ENCODE measurements around the gene SPEM1.

SPEM1 gene

GRCh38 chr17:7404737-7405349 is 15.3 kb upstream of the SPEM1 start:
- Histone ChIP-seq H3K4me3 (ENCODE audit: low read length) (peak overlapping the region; percentile 78), H3K9ac (ENCODE audit: low read length) (peak overlapping the region; percentile 16), H3K4me1 (ENCODE audit: control insufficient read depth, insufficient read depth, low read length) (peaks cover 12% of the 10 kb centered on the region), H3K27me3 (ENCODE audit: control insufficient read depth, insufficient read depth, low read length) (peaks cover 2% of the 10 kb centered on the region), H3K27ac (ENCODE audit: low read depth, low read length) (peak overlapping the region; percentile 90), H3K36me3 (ENCODE audit: control insufficient read depth, insufficient read depth, low read length) (peaks cover 2% of the 10 kb centered on the region)

DNA sequence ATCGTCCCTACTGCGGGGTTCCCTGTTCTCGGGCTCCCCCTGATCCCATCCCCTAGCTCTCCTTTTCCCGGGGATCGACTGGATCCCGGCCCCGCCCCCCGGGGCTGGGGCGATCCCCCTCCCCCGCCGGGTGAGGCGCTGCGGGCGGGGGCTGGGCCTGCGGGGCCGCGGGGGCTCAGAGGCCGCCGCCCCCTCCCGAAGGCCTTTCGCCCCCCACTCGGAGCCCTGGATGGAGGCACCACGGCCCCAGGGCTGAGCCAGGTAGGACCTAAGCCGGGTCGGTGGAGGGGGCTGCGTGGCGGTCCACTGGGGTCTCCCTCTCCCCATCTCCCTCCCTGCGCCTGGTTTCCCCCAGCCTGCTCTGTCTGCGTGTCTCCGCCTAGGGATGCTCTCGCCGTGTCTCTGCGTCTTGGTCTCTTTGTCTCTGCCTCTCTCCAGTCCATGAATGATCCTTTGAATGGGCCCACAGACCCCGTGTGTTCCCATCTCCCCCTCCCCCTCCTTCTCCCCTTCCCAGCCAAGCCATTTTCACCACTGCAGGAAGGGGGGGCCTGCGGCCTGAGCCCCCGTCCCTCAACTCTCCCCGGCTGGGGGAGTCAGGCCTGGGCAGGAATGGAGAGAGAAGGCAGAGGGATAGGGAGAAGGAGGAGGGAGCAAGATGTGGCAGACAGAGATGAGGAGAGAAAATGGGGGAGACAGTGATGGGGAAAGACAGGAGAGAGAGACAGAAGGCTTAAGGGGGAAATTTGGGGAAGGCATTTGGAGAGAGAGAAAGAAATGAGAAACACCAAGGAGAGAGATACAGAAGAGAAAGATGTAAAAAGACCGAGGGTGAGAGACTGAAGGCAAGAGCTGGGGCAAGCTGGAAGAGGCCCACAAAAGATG is 14.5 kb upstream of the SPEM1 start:
- Histone ChIP-seq H3K9ac (ENCODE audit: low read length) (peak overlapping the region; percentile 16), H3K36me3 (ENCODE audit: control insufficient read depth, insufficient read depth, low read length) (peaks cover 6% of the 10 kb centered on the region), H3K4me3 (ENCODE audit: low read length) (peak overlapping the region; percentile 78), H3K4me1 (ENCODE audit: control insufficient read depth, insufficient read depth, low read length) (peaks cover 12% of the 10 kb centered on the region), H3K27me3 (ENCODE audit: control insufficient read depth, insufficient read depth, low read length) (peaks cover 4% of the 10 kb centered on the region), H3K27ac (ENCODE audit: low read depth, low read length) (peak overlapping the region; percentile 90)

DNA sequence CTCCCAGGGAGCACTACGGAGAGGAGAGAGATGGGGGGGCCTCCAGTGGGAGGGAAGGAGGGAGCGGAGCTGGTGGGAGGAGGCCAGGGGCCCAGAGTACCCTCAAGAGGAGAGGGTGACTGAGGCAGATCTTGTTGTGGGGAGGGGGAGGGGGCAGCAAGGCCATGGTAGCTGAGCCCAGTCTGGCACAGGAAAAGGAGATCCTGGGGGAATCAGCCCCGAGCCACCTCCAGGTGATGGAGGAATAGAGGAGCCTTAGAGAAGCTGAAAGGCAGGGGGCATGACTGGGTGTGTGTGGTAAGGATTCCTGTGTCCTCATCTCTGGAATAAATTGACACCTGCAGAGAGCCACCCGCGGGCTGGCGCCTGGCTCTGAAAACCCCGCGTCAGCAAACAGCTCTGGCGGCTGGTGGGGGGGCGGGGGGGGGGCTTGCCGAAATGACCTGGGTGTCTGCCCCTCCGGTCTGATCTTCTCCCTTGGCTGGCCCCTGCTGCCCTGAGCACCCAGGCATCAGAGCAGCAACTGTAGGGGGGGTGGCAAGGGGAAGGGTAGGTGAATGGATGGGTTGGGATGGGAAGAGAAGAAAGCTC is 13.8 kb upstream of the SPEM1 start:
- Histone ChIP-seq H3K4me3 (ENCODE audit: low read length) (no peak overlapping the region), H3K9ac (ENCODE audit: low read length) (no peak overlapping the region), H3K4me1 (ENCODE audit: control insufficient read depth, insufficient read depth, low read length) (peaks cover 12% of the 10 kb centered on the region), H3K36me3 (ENCODE audit: control insufficient read depth, insufficient read depth, low read length) (peaks cover 6% of the 10 kb centered on the region), H3K27me3 (ENCODE audit: control insufficient read depth, insufficient read depth, low read length) (peaks cover 4% of the 10 kb centered on the region), H3K27ac (ENCODE audit: low read depth, low read length) (no peak overlapping the region)

DNA sequence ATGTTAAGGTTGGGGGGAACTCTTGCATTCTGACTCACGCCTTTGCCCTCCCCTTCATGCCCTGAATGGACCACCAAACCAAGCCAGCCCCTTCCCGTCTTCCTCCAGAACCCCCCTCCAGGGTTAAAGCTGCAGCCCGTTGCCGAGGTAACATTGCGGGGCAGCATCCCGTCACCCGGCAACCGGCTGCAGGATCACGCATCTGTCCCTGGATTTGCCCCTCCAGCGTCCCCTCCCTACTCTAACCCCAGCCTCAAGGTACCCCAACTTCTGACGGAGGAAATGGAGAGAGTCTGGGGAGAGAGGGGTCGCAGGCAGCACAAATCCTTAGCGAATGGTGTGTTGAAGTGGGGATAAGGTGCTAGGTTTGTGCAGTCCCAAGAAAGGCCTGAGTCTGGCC is 13.0 kb upstream of the SPEM1 start:
- Histone ChIP-seq H3K4me3 (ENCODE audit: low read length) (no peak overlapping the region), H3K27me3 (ENCODE audit: control insufficient read depth, insufficient read depth, low read length) (peaks cover 4% of the 10 kb centered on the region), H3K36me3 (ENCODE audit: control insufficient read depth, insufficient read depth, low read length) (peaks cover 6% of the 10 kb centered on the region), H3K4me1 (ENCODE audit: control insufficient read depth, insufficient read depth, low read length) (peaks cover 12% of the 10 kb centered on the region), H3K9ac (ENCODE audit: low read length) (no peak overlapping the region), H3K27ac (ENCODE audit: low read depth, low read length) (no peak overlapping the region)

DNA sequence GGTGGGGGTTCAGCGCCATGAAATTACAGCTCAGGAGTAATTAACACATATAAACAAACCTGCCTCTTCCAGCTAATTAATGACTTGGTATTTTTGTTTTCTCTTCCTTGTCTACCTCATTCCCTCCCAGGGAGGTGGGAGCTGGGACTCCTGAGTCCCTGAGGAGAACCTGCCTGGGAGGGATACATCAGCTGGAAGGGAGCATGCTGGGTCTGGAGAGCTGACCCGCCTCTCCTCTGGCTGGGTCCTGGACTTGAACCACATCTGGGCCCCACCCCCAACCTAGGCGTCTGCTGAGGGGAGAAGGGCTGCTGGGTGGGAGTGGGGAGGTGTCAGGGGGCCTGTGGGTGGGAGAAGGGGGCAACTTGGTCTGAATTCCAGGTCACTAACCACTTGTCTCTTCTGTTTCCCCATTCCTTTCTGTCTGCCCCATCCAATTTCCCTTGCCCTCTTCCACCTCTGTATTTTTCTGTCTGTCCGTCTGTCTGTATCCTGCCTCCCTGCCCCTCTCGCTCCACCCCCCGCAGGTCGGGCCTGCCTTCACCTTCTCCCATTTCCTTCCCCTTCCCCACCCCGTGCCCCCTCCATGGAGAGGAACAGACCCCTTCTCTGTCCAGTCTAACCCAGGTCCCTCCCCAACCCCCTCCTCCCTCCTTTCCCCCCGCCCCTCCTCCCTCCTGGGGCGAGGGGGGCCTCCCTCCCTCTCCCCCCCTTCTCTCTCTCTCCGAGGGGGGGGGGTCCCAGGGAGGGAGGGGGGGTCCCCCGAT is 12.5 kb upstream of the SPEM1 start, which contains the start of gene NLGN2:
NLGN2 (plus strand) TSS at position 361 of the 767 bp plus-strand sequence. CDS start 411 bp downstream, outside the sequence.
- no peak within 1 kb of the TSS for H3K9ac ChIP-seq (ENCODE audit: low read length)
- peaks cover 4% of the 10 kb centered on the region for H3K27me3 ChIP-seq (ENCODE audit: control insufficient read depth, insufficient read depth, low read length)
- H3K4me1 ChIP-seq (ENCODE audit: control insufficient read depth, insufficient read depth, low read length) = peaks cover 11% of the 10 kb centered on the region
- peaks cover 6% of the 10 kb centered on the region for H3K36me3 ChIP-seq (ENCODE audit: control insufficient read depth, insufficient read depth, low read length)
- H3K4me3 ChIP-seq (ENCODE audit: low read length) = no peak within 1 kb of the TSS
- H3K27ac ChIP-seq (ENCODE audit: low read depth, low read length) = no peak within 1 kb of the TSS

DNA sequence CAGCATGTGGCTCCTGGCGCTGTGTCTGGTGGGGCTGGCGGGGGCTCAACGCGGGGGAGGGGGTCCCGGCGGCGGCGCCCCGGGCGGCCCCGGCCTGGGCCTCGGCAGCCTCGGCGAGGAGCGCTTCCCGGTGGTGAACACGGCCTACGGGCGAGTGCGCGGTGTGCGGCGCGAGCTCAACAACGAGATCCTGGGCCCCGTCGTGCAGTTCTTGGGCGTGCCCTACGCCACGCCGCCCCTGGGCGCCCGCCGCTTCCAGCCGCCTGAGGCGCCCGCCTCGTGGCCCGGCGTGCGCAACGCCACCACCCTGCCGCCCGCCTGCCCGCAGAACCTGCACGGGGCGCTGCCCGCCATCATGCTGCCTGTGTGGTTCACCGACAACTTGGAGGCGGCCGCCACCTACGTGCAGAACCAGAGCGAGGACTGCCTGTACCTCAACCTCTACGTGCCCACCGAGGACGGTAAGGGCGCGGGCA is 11.8 kb upstream of the SPEM1 start:
- peaks cover 4% of the 10 kb centered on the region for H3K27me3 ChIP-seq (ENCODE audit: control insufficient read depth, insufficient read depth, low read length)

GRCh38 chr17:7408863-7409262 is 11.3 kb upstream of the SPEM1 start:
- Histone ChIP-seq H3K36me3 (ENCODE audit: control insufficient read depth, insufficient read depth, low read length) (peaks cover 6% of the 10 kb centered on the region), H3K4me1 (ENCODE audit: control insufficient read depth, insufficient read depth, low read length) (peaks cover 5% of the 10 kb centered on the region), H3K27ac (ENCODE audit: low read depth, low read length) (no peak overlapping the region), H3K27me3 (ENCODE audit: control insufficient read depth, insufficient read depth, low read length) (peaks cover 4% of the 10 kb centered on the region), H3K4me3 (ENCODE audit: low read length) (no peak overlapping the region), H3K9ac (ENCODE audit: low read length) (no peak overlapping the region)

More for the DNA sequence above, 11.8 kb upstream of the SPEM1 start:
- Histone ChIP-seq H3K9ac (ENCODE audit: low read length) (no peak overlapping the region), H3K4me3 (ENCODE audit: low read length) (no peak overlapping the region), H3K4me1 (ENCODE audit: control insufficient read depth, insufficient read depth, low read length) (peaks cover 5% of the 10 kb centered on the region), H3K36me3 (ENCODE audit: control insufficient read depth, insufficient read depth, low read length) (peaks cover 6% of the 10 kb centered on the region), H3K27ac (ENCODE audit: low read depth, low read length) (no peak overlapping the region)

- Histone ChIP-seq H3K27me3 (ENCODE audit: control insufficient read depth, insufficient read depth, low read length) (peaks cover 4% of the 10 kb centered on the region), H3K4me1 (ENCODE audit: control insufficient read depth, insufficient read depth, low read length) (peaks cover 5% of the 10 kb centered on the region), H3K36me3 (ENCODE audit: control insufficient read depth, insufficient read depth, low read length) (peaks cover 6% of the 10 kb centered on the region), H3K4me3 (ENCODE audit: low read length) (no peak overlapping the region), H3K9ac (ENCODE audit: low read length) (no peak overlapping the region), H3K27ac (ENCODE audit: low read depth, low read length) (no peak overlapping the region)
Measured at GRCh38 chr17:7409716-7410115, 10.4 kb upstream of the SPEM1 start.

- Histone ChIP-seq H3K9ac (ENCODE audit: low read length) (no peak overlapping the region), H3K4me3 (ENCODE audit: low read length) (no peak overlapping the region), H3K27me3 (ENCODE audit: control insufficient read depth, insufficient read depth, low read length) (peaks cover 4% of the 10 kb centered on the region), H3K4me1 (ENCODE audit: control insufficient read depth, insufficient read depth, low read length) (peaks cover 5% of the 10 kb centered on the region), H3K36me3 (ENCODE audit: control insufficient read depth, insufficient read depth, low read length) (peaks cover 6% of the 10 kb centered on the region), H3K27ac (ENCODE audit: low read depth, low read length) (no peak overlapping the region)
Measured at GRCh38 chr17:7410634-7411426, 9.3 kb upstream of the SPEM1 start.

- Histone ChIP-seq H3K9ac (ENCODE audit: low read length) (no peak overlapping the region), H3K4me3 (ENCODE audit: low read length) (no peak overlapping the region), H3K27me3 (ENCODE audit: control insufficient read depth, insufficient read depth, low read length) (peaks cover 4% of the 10 kb centered on the region), H3K27ac (ENCODE audit: low read depth, low read length) (no peak overlapping the region), H3K36me3 (ENCODE audit: control insufficient read depth, insufficient read depth, low read length) (peaks cover 6% of the 10 kb centered on the region), H3K4me1 (ENCODE audit: control insufficient read depth, insufficient read depth, low read length) (no peaks in the 10 kb centered on the region)
Measured at GRCh38 chr17:7411427-7411750, 8.7 kb upstream of the SPEM1 start.

GRCh38 chr17:7413346-7413985 is 6.7 kb upstream of the SPEM1 start:
- H3K27ac ChIP-seq (ENCODE audit: low read depth, low read length) = no peak overlapping the region

More at GRCh38 chr17:7413346-7413985, 6.7 kb upstream of the SPEM1 start:
- no peak overlapping the region for H3K4me3 ChIP-seq (ENCODE audit: low read length)
- no peaks in the 10 kb centered on the region for H3K4me1 ChIP-seq (ENCODE audit: control insufficient read depth, insufficient read depth, low read length)
- no peak overlapping the region for H3K9ac ChIP-seq (ENCODE audit: low read length)
- peaks cover 2% of the 10 kb centered on the region for H3K27me3 ChIP-seq (ENCODE audit: control insufficient read depth, insufficient read depth, low read length)
- peaks cover 6% of the 10 kb centered on the region for H3K36me3 ChIP-seq (ENCODE audit: control insufficient read depth, insufficient read depth, low read length)
